Brain microvascular endothelial cell (primary cell): Measurements from ENCODE around the gene TRPV5.

ENCODE experiments used
- DNase-seq: peaks from one replicate; pipeline ENCODE4 v3.0.0-alpha.2; 2020
- H3K27ac ChIP-seq: fragments of 250-450 bp; sonication (Bioruptor Pico); 2 replicates; pipeline ENCODE4 v1.5.1; 2020; ENCODE audit warnings: mild to moderate bottlenecking, moderate library complexity
- H3K27me3 ChIP-seq: fragments of 250-450 bp; sonication (Bioruptor Pico); replicated peaks from 2 replicates; pipeline ENCODE4 v1.5.1; 2020; ENCODE audit warnings: mild to moderate bottlenecking
- H3K36me3 ChIP-seq: fragments of 250-450 bp; sonication (Bioruptor Pico); replicated peaks from 2 replicates; pipeline ENCODE4 v1.5.1; 2020; ENCODE audit warnings: mild to moderate bottlenecking
- H3K4me3 ChIP-seq: 2 replicates; pipeline ENCODE4 v1.5.1; 2011; ENCODE audit warnings: low read depth, mild to moderate bottlenecking, control low read depth, low read length, moderate library complexity
- in situ Hi-C: cut with HindIII; loops from 2 replicates; pipeline ENCODE4 v1.10.0; 2017; ENCODE audit warnings: low sequenced_read_pairs, low pct_ligation_motif_present
- TF ChIP-seq, protein P1 (sequence below): IDR thresholded peaks from 2 replicates; pipeline ENCODE4 v1.5.1; 2011; ENCODE audit warnings: low read depth, mild to moderate bottlenecking, moderate library complexity, low read length, control low read depth, inconsistent platforms; ENCODE audit errors: missing control alignments

TRPV5 gene

GRCh38 chr7:142894112-142894984 is 39.2 kb downstream of the TRPV5 start:
- Histone ChIP-seq H3K36me3 (no peaks in the 10 kb centered on the region), H3K27ac (no peak overlapping the region), H3K27me3 (peaks cover 5% of the 10 kb centered on the region), H3K4me3 (no peak overlapping the region)
- DNase-seq: no peak
- in situ Hi-C loops: no loop called here
- TF ChIP-seq, protein P1, sequence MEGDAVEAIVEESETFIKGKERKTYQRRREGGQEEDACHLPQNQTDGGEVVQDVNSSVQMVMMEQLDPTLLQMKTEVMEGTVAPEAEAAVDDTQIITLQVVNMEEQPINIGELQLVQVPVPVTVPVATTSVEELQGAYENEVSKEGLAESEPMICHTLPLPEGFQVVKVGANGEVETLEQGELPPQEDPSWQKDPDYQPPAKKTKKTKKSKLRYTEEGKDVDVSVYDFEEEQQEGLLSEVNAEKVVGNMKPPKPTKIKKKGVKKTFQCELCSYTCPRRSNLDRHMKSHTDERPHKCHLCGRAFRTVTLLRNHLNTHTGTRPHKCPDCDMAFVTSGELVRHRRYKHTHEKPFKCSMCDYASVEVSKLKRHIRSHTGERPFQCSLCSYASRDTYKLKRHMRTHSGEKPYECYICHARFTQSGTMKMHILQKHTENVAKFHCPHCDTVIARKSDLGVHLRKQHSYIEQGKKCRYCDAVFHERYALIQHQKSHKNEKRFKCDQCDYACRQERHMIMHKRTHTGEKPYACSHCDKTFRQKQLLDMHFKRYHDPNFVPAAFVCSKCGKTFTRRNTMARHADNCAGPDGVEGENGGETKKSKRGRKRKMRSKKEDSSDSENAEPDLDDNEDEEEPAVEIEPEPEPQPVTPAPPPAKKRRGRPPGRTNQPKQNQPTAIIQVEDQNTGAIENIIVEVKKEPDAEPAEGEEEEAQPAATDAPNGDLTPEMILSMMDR: no peak

GRCh38 chr7:142892951-142893350 is 40.6 kb downstream of the TRPV5 start:
- in situ Hi-C loops: no loop called here
- peaks cover 5% of the 10 kb centered on the region for H3K27me3 ChIP-seq
- no peaks in the 10 kb centered on the region for H3K36me3 ChIP-seq
- DNase-seq: no peak
- TF ChIP-seq, protein P1: no peak
- no peak overlapping the region for H3K27ac ChIP-seq
- H3K4me3 ChIP-seq: no peak overlapping the region

GRCh38 chr7:142891490-142892082 is 42.0 kb downstream of the TRPV5 start:
- H3K27me3 ChIP-seq: peaks cover 5% of the 10 kb centered on the region
- no peak overlapping the region for H3K27ac ChIP-seq
- in situ Hi-C loops: no loop called here
- no peak overlapping the region for H3K4me3 ChIP-seq
- TF ChIP-seq, protein P1: no peak
- no peaks in the 10 kb centered on the region for H3K36me3 ChIP-seq
- DNase-seq: no peak

DNA sequence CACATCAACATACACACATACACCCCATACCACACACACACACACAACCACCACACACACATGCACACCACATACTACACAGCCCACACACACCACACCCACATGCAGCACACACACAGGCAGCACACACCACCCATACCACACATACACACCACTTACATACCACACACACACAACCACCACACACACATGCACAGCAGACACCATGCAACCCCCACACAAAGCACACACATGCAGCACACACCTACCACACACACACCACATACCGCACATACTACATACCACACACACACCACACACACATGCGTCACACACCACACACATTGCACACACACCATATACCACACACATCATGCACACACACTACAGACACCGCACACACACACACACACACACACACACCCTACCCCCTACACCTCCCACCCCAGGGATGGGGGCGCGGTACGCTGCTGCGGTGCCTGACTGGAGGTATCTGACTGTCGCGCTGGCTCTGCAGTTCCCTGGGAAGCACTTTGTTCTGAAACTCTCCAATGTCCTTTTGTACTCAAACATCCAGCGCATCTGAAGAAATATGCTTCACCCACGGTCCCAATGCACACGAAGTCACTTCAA is 42.6 kb downstream of the TRPV5 start:
- DNase-seq: no peak

DNA sequence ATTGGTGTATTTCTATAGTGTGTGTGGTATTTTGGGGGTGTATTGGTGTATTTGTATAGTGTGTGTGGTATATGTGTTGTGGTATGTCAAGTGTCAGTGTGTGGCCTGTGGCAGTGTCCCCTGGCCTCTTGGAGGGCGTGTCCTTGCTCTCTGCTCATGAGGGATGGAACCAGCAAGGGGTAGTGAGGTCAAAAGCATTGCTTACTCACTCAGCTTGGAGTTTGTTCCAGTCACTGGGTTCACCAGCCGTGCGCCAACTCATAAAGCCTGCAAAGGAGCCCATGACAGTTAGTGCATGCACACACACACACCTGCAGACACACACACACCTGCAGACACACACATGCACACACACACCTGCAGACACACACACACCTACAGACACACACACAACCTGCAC is 43.7 kb downstream of the TRPV5 start:
- no peaks in the 10 kb centered on the region for H3K36me3 ChIP-seq
- no peak overlapping the region for H3K27ac ChIP-seq
- H3K27me3 ChIP-seq: peaks cover under 1% of the 10 kb centered on the region
- H3K4me3 ChIP-seq: no peak overlapping the region
- DNase-seq: no peak
- TF ChIP-seq, protein P1: no peak
- in situ Hi-C loops: no loop called here

More for the DNA sequence above, 42.6 kb downstream of the TRPV5 start:
- in situ Hi-C loops: no loop called here
- Histone ChIP-seq H3K36me3 (no peaks in the 10 kb centered on the region), H3K27me3 (peaks cover 4% of the 10 kb centered on the region), H3K4me3 (no peak overlapping the region), H3K27ac (no peak overlapping the region)
- TF ChIP-seq, protein P1: no peak
